GM11168 (cell line): ENCODE measurements around the gene GALNT17.
"Not testable (repeated sequence)": the region's sequence is repeated elsewhere in the genome, so short reads cannot be mapped to it uniquely, and the experiment has no call there.

ENCODE experiments used
- in situ Hi-C: fragments of 300-500 bp; cut with MboI; formaldehyde crosslinking; loops from one replicate; pipeline ENCODE4 v1.12.0; 2022; ENCODE audit warnings: low sequenced_read_pairs; ENCODE audit not compliant: unreplicated experiment

GALNT17 gene

DNA sequence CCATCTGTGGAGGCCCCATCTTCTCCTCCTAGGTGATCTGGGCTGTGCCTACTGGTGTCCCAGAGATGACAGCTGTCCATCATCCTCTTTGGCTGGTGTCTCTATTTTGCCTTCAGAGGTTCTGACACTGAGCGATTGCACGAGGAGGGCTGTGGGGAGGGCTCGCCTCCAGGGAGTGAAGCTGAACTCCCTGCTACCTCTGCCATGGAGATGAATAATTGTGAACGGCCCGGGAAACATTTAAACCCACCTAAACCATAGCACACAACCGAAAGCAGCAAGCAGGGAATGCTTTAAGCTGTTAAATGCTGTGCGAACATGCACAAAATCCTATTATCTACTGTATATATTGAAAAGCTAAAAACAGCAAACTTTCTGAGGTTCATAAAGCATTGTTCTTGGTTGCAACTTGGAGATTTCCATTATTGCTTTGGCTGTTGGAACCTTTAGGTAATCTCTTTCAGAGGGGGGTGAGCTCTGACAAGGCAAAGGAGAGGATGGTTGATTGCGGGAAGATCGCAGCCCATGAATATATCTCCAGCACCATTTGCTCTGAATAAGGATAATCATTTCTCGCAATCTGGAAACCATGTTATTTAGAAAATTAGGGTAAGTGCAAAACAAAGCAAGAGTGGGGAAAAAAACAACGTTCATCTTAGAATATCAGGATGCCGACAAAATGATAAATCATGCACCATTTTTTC, 507.6 kb downstream of the GALNT17 start:
- in situ Hi-C loops: no loop called here

DNA sequence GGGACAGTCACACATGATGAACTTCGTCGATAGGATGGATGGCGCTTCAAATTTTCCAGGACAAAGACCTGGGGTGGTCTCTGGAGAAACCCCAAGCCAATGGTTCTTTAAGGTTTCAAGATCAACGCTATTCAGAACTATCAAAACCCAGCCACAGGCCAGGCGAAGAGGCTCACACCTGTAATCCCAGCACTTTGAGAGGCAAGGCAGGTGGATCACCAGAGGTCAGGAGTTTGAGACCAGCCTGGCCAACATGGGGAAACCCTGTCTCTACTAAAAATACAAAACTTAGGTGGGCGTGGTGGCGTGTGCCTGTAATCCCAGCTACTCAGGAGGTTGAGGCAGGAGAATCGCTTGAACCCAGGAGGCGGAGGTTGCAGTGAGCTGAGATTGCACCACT, 511.1 kb downstream of the GALNT17 start:
- in situ Hi-C loops: not testable (repeated sequence)

GRCh38 chr7:71645836-71646235, 513.9 kb downstream of the GALNT17 start:
- in situ Hi-C loops: no loop called here

- in situ Hi-C loops: no loop called here
Observed at GRCh38 chr7:71649812-71650211, 517.9 kb downstream of the GALNT17 start.

DNA sequence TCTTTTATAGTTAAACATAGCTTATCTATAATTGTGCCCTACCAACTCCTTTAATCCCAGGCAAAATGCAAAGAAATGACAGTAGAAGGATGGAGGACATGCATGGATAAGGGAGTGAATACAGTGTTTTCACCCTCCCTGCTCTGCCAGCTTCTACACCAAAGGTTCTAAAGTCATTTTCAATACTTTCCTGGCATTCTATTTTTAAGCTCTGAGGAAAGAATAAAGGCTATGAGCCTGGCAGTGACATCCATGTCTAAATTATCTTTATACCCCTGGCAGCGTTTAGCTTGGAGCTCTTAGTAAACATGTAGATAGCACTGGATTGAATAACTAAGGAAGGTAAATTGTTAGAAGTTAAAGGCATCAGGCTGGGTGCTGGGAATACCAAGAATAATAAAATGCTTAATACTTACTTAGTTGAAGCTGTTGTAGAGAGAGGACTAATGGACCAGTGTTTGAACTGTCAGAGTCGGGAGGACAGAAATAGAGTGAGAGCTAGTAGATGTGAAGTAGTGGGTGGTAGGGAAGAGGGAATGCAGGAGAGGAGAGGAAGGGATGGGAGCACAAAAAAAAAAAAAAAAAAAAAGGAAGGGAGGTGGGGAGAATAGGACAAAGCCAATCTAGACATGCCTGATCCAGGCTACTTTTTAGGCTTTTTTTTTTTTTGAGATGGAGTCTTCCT, 518.9 kb downstream of the GALNT17 start:
- in situ Hi-C loops: no loop called here

- in situ Hi-C loops: no loop called here
Observed at GRCh38 chr7:71652510-71652909, 520.6 kb downstream of the GALNT17 start.

DNA sequence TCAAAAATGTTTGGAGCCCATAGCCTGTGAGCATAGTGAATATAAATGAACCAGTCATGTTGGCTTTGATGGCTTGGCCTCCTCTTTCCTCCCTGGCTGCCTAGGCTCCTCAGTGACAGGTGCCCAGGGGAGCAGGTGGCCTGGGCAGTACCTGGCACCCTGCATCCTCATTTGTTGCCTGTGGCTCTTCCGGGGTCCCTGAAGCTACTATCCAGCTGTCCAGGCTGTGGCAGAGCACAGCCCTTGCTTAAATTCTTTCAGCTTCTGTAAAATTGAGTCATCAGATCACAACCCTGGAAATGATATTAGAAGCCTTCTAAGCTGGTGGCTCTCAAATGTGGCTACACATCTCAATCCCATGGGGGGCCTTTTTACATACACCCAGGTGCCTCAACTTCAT, 525.4 kb downstream of the GALNT17 start:
- in situ Hi-C loops: no loop called here

GRCh38 chr7:71659622-71660021, 527.7 kb downstream of the GALNT17 start:
- in situ Hi-C loops: no loop called here

DNA sequence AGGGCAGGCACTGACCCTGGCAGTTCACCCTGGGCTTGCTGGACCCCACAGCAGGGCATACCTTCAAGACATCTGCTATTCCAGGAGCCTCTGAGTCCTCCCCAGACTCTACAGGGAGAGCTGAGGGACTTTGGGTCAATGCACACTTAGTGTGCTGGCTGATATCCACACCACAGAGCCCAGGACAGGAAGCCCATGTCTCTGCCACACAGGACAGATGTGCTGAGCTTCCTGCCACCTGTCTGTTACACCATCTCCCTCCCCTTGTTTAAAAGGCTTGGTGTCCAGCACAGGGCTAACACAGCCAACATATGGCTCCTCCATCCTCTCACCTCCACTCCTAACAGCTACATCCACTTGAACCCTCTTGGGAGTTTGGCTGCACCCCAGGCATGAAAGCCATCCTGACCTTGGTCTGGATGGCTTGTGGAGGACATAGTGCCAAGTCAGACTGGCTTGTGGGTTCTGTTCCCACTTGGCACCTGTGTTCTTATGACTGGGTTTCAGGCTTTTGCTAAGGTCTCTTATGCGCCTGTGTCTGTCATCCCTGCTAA, 529.8 kb downstream of the GALNT17 start:
- in situ Hi-C loops: no loop called here

GRCh38 chr7:71665716-71666115, 533.8 kb downstream of the GALNT17 start:
- in situ Hi-C loops: no loop called here

DNA sequence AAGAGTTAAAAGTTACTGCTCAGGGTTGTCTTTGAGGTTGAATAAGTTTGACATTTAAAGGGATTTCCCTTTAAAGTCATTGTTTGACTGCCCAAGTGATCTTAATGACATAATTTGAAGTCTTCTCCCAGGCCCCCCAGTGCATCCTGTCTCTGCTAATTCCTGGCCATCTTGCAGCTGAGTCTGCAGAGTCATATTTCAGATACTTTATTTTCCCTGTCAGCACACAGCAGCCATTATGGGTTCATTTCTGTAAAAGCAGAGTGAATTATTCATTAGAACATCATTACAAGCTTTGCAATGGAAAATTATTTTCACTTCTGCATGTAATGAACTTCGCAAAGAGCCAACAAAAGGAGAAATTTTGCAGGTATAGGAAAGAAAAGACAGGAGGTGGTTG, 536.6 kb downstream of the GALNT17 start:
- in situ Hi-C loops: no loop called here

DNA sequence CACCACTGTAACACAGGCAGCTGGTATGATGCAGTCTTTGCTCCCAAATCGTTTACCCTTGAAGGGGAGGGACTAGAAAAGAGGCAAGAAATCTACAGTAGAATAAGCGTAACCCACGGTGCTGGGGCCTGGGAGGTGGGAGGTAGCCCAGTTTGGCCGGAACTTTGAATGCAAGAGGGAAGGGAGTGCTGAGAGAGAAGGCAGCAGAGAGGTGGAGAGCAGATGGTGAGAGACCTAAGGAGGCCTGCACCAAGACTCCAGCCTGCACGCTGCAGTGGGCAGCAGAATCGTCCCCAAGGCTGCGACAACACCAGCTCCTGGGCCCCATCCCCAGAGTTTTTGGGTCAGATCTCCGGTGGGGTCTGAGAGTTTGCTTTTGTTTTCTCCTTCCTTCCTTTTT, 547.5 kb downstream of the GALNT17 start:
- in situ Hi-C loops: no loop called here

- in situ Hi-C loops: no loop called here
Observed at GRCh38 chr7:71682181-71682580, 550.2 kb downstream of the GALNT17 start.

GRCh38 chr7:71682841-71683781, 551.2 kb downstream of the GALNT17 start:
- in situ Hi-C loops: no loop called here

DNA sequence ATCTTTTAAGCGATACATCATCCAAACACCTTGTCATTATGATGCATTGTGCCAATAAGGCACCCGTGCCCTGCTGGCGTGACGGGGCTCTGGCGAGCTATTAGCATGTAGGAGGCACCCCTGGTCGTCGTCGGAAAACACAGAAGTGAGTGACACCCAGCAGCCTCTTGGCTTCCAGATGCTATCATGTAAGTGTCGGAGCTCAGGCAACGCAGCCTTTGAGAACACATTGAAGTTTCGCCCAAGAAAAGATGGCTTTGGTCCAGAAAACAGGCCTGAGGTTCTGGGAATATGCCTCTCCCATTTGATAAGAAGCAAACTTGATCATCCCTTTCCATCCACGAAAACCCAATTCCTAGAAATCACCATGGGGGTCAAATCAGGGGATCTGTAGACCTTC, 555.3 kb downstream of the GALNT17 start:
- in situ Hi-C loops: no loop called here

GRCh38 chr7:71687831-71688599, 556.1 kb downstream of the GALNT17 start:
- in situ Hi-C loops: no loop called here

- in situ Hi-C loops: no loop called here
Observed at GRCh38 chr7:71691538-71691937, 559.6 kb downstream of the GALNT17 start.

GRCh38 chr7:71694665-71695064, 562.7 kb downstream of the GALNT17 start:
- in situ Hi-C loops: no loop called here

GRCh38 chr7:71695186-71695585, 563.2 kb downstream of the GALNT17 start:
- in situ Hi-C loops: no loop called here

GRCh38 chr7:71696511-71696910, 564.6 kb downstream of the GALNT17 start:
- in situ Hi-C loops: no loop called here
